ENCODE results near the gene CRY2. TPM values are rescaled to one million over a fixed set of nuclear protein-coding genes. Genes with fewer than 3 reads are reported as not detected.

Gene CRY2
- total and polyA plus RNA-seq, 2 of the 13 experiments (the other 11 are each of a cell fraction or from before 2014, with no cell fraction given), result 10.1 to 12.2 TPM

GRCh38 chr11:45848654-45849081 lies 1.4 kb downstream of the CRY2 start (continued):
- no peak for TF ChIP-seq TRIM24 (CRISPR knock-in tag; IDR thresholded peaks at IDR 0.05)
- TF ChIP-seq TFE3 (CRISPR knock-in tag; IDR thresholded peaks at IDR 0.05), result no peak
- TF ChIP-seq ZNF234 (CRISPR knock-in tag; conservative IDR thresholded peaks at IDR 0.05), result no peak
- no peak for TF ChIP-seq NFAT5 (CRISPR knock-in tag; IDR thresholded peaks at IDR 0.05)
- no peak for TF ChIP-seq ZNF12 (CRISPR knock-in tag; IDR thresholded peaks at IDR 0.05)
- no peak for TF ChIP-seq FLYWCH1 (CRISPR knock-in tag; IDR thresholded peaks at IDR 0.05)
- TF ChIP-seq POLR2G (IDR thresholded peaks at IDR 0.05; ENCODE audit: low read depth, low read length), result no peak
- no peak for TF ChIP-seq FOXA1 (IDR thresholded peaks at IDR 0.05)
- TF ChIP-seq FOXA1 (CRISPR knock-in tag; IDR thresholded peaks at IDR 0.05), result 0 out of 2 replicates have a peak, but pooled peaks have one; percentile 40
- TF ChIP-seq HNF1A (IDR thresholded peaks at IDR 0.05; ENCODE audit: low read depth), result no peak
- no peak for TF ChIP-seq HNF1A (CRISPR knock-in tag; IDR thresholded peaks at IDR 0.05; ENCODE audit: borderline replicate concordance)
- no peak for TF ChIP-seq ZNF879 (CRISPR knock-in tag; IDR thresholded peaks at IDR 0.05)
- TF ChIP-seq AFF4 (CRISPR knock-in tag; IDR thresholded peaks at IDR 0.05), result no peak
- TF ChIP-seq CHCHD3 (CRISPR knock-in tag; IDR thresholded peaks at IDR 0.05), result no peak
- no peak for TF ChIP-seq ZNF784 (CRISPR knock-in tag; IDR thresholded peaks at IDR 0.05; ENCODE audit: borderline replicate concordance)

Measured in HepG2 (cell line).